ENCODE results near the gene PLXNA2. TPM values are rescaled to one million over a fixed set of nuclear protein-coding genes. Genes with fewer than 3 reads are reported as not detected.

PLXNA2 gene
- total and polyA plus RNA-seq, 2 of the 4 experiments (the other 2 are of a cell fraction) = 0.72 to 1.1 TPM

DNA sequence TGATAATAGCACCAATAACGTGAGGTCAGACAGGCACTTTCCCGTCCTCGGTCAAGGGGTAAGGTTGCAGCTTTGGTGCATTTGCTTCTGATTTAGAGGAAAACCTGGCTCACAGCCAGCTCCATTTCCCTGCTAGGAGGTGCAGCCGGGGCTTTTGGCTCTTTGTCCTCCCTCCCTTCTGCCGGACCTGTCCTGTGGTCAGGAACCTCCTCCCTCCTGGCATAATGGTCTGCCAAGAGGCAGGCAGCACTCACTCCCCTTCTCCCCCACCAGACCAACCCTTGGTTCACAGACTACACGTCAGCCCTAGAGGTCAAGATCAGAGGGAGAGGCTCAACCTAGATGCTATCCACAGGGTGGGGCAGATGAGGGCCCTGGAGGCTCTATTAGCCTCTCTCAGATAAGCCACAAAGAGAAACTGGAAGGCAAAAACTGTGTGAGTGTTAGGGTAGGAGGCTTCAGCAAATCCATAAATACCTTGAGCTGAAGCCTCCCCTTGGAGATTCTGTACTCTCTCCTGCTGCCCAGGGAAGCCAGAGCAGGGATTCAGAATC lies 64.8 kb downstream of the PLXNA2 start:
- Histone ChIP-seq H3K27me3 (ENCODE audit: control insufficient read depth, insufficient read depth, low read length) (no peaks in the 10 kb centered on the region), H3K4me2 (ENCODE audit: low read depth, low read length) (no peak overlapping the region), H4K8ac (ENCODE audit: low read depth in 2 of 2, low read length in 2 of 2) (no peak overlapping the region), H3K27ac (ENCODE audit: insufficient read depth, low read length) (no peak overlapping the region), H2AK9ac (replicated peaks; ENCODE audit: low read depth, low read length, poor library complexity) (no peak overlapping the region), H3K9me3 (ENCODE audit: control insufficient read depth, insufficient read depth, low read length) (no peaks in the 10 kb centered on the region), H3K18ac (ENCODE audit: low read depth, low read length) (no peak overlapping the region), H3K79me1 (ENCODE audit: low read depth in 1 of 2, low read length in 2 of 2) (peaks cover 0 to 12% of the 10 kb centered on the region in 2 experiments; a peak in 1 of 4 replicates), H2AK5ac (ENCODE audit: low read depth, low read length) (peak overlapping the region; percentile 8; the same call in 1 of the 2 replicates), H4K91ac (ENCODE audit: insufficient read depth, low read depth, low read length) (no peak overlapping the region; the same call in 1 of the 2 replicates), H4K5ac (ENCODE audit: low read depth, low read length) (no peak overlapping the region), H2BK5ac (ENCODE audit: low read depth, low read length, poor library complexity, severe bottlenecking) (no peak overlapping the region), H2BK20ac (ENCODE audit: low read depth, low read length) (no peak overlapping the region), H2BK120ac (ENCODE audit: low read depth, low read length) (peak overlapping the region; percentile 14; the same call in 1 of the 2 replicates), H3K9ac (ENCODE audit: low read depth, low read length) (no peak overlapping the region), H3K9me1 (ENCODE audit: insufficient read depth, low read length) (peaks cover 16% of the 10 kb centered on the region), H3K4me3 (ENCODE audit: insufficient read depth, low read depth, low read length) (no peak overlapping the region), H3K4me1 (ENCODE audit: control insufficient read depth, insufficient read depth, low read length) (peaks cover 9% of the 10 kb centered on the region), H4K20me1 (ENCODE audit: insufficient read depth, low read length) (no peaks in the 10 kb centered on the region), H3K36me3 (ENCODE audit: control insufficient read depth, insufficient read depth, low read length) (no peaks in the 10 kb centered on the region), H3K56ac (ENCODE audit: extremely low read depth, insufficient read depth, low read length) (no peak overlapping the region), H3K4ac (ENCODE audit: low read depth, low read length) (no peak overlapping the region), H2BK15ac (ENCODE audit: low read depth, low read length) (no peak overlapping the region), H3K23ac (ENCODE audit: low read depth, low read length) (no peak overlapping the region), H2AFZ (replicated peaks; ENCODE audit: low read length, poor library complexity) (peak overlapping the region; percentile 27), H3K14ac (replicated peaks; ENCODE audit: low read depth, low read length) (no peak overlapping the region)
- WGBS, 2 experiments (ENCODE audit: extremely low coverage in 2 of 2, insufficient read length in 1 of 2) = 60% methylated on average over 1 of the region's 6 CpGs; no CpG with 5 or more reads in 1 of the 2 experiments
- intact Hi-C loops (cut with micrococcal nuclease) = no loop called here
- ChIA-PET POLR2A (ENCODE audit: unreplicated experiment) (no interaction called here), CTCF (interaction anchor here (0.6 kb wide), 1 partner anchor 22 kb away, joined by 3 read pairs; no protein-coding TSS in a partner anchor)
- in situ Hi-C loops (cut with MboI; ENCODE audit: low sequenced_read_pairs) = no loop called here
- DNase-seq = no peak
- no peak for ATAC-seq (ENCODE audit: low read depth)
- BruUV-seq (replicated peaks) = no TSS peak
- dilution Hi-C loops (cut with HindIII; ENCODE audit: low sequenced_read_pairs, unreplicated experiment) = no loop called here
- TF ChIP-seq CEBPB (IDR thresholded peaks at IDR 0.05; ENCODE audit: low read depth, low read length) = no peak
- no peak for TF ChIP-seq BHLHE40 (IDR thresholded peaks at IDR 0.05; ENCODE audit: low read depth, low read length)
- TF ChIP-seq RFX5 (IDR thresholded peaks at IDR 0.05; ENCODE audit: low read depth, low read length) = no peak
- TF ChIP-seq NFE2L2 (IDR thresholded peaks at IDR 0.05; ENCODE audit: low read depth, low read length) = no peak
- no peak for TF ChIP-seq RAD21 (IDR thresholded peaks at IDR 0.05; ENCODE audit: low read length)
- TF ChIP-seq FOS (IDR thresholded peaks at IDR 0.05; ENCODE audit: low read depth, low read length) = no peak
- TF ChIP-seq MAZ (IDR thresholded peaks at IDR 0.05; ENCODE audit: borderline replicate concordance, low read depth, low read length) = no peak
- no peak for TF ChIP-seq CHD1 (IDR thresholded peaks at IDR 0.05; ENCODE audit: low read depth, low read length)
